GM21529 (cell line): ENCODE results near the gene PPP1R9A.
A peak's percentile ranks its signal among the peaks of the same experiment; 100 is the strongest.

Experiments used
- ATAC-seq: cut with Tn5 transposase; IDR thresholded peaks from one replicate; pipeline ENCODE4 v1.9.1; 2021; ENCODE audit not compliant: unreplicated experiment

PPP1R9A gene

DNA sequence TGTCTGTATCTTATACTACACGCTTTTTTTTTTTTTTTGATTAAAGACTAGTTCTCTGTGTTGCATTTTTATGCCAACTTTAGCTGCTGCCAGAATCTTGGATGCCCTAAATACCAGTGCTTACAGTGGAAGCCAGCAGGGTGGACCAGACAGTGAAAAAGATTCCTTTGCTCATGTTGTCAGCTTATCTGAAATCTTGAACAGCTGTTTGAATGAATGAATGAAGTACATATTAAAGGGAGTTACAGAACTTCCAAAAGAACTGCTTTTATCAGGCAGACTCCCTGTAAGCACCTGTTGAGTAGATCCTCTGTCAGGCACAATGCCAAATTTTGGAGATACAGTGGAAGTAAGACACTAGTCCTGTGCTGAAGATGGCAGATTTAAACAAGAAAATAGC lies 184.9 kb downstream of the PPP1R9A start:
- no peak for ATAC-seq

DNA sequence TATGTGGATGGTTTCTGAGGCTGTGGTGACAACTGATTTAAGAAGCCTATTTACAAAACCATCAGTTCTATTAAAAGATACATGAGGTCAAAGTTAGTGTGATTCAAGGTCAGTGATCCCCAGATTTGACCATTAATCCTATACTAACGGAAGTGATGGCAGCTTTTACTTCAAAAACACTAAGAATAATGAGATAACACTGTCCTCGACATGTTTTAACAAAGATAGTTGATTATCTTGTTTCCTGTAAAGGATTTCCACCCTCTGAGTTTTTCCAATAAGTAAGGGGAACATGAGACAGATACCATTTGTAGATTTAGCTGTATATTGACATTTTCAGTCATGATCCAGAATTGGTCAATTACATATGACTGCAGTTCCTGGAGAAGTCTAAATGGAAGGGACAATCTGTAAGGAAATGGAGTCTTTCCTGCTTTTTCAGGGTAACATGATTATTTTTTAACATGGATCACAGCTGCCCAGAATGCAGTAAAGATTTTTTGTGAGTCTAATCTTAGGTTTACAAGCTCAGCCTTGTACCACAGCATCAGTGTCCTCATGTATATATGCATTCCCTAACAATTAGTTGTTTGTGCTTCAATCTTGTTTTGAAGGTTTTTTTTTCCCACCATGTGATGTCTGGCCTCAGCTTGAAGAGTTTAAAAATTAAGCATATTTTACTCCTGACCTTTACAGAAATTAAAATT lies 188.0 kb downstream of the PPP1R9A start:
- ATAC-seq: no peak

DNA sequence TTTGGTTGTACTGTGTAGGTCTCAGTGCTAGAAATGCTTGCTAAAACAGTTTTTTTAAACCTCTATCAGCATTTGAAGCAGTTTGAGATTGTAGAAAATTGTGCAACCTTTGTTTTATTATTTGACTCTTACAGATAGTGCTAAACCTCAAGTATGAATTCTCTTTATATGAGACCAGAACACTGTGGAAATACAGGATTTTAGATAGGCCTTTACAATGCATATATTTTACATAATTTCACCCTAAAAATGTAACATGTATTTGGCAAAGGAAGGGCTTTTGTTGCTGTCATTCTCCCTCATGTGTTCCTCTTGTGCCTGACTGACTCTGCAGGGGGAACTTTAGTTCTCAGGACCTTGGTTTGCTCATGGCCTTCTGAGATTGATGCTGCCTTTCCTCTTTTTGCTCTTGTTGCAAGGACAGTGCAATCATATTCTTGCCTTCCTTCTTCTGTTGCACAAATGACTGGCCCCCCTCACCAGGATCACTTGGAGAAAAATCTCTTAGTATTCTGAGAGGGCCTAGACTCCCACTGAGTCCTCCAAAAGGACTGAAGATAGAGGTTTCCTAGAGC lies 188.7 kb downstream of the PPP1R9A start:
- ATAC-seq: no peak

DNA sequence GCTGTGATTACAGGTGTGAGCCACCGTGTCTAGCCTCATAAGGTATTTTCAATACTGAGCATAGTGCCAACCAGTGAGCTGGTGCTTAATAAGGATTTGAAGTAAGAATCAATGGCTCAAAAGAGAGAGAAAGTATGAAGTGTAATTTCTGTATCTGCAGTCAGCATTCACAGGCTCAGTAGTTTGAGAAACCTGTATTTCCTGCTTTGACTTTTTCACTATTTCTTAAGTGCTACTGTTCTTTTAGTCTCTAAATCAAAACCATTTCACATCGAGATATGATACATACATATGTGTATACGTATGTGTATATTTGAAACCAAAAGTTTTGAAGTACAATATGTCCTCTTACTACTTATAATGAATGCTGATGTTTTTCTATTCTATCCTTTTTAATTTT lies 189.9 kb downstream of the PPP1R9A start:
- ATAC-seq: no peak

DNA sequence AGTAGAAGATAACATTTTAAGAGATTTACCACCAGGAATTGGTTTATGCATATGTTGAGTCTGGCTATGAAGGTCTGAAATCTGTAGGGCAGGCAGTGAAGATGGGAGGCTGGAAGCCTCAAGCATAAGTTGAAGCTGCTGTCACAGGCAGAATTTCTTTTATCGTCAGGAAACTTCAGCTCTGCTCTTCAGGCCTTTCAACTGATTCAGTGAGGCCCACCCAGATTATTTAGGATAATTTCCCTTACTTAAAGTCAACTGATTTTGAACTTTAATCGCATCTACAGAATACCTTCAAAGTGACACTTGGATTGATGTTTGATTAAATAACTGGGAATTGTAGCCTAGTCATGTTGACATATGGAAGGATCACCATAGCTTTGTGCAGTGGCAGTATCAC lies 190.5 kb downstream of the PPP1R9A start:
- ATAC-seq: no peak

DNA sequence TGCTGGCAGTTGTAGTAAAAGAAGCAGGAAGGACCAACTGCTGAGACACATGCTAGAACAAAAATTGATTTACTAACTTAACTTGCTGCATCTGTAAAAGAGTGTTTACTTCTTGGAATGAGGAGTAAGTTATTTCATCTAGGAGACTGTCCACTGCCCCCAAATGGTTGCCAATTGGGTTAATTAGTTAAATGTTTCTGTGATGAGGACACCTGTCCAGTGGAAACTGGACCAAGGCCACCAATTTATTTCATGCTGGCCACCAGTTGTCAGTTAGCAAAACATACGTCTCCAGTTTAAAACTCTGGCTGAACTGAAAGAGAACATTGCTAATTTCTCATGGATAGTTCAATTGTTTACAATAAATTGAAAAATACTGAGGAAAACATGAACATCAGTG lies 191.7 kb downstream of the PPP1R9A start:
- no peak for ATAC-seq

DNA sequence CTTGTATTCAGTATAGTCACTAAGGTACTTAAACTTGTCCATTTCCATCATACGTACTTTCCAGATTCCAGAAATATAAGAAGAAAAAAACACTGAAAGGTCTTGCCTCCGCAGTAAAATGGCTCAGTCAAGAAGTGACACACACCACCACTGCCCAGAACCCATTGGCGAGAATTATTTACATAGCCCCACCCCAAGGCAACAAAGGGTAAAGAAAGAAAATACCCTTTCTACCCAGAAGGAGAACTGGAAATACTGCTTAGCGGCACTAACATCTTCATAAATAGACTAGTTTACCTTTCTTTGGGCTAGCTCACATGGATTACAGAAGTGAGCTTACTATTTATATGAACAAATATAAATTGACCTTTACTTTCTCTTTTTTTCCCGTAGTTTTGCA lies 194.0 kb downstream of the PPP1R9A start:
- no peak for ATAC-seq

DNA sequence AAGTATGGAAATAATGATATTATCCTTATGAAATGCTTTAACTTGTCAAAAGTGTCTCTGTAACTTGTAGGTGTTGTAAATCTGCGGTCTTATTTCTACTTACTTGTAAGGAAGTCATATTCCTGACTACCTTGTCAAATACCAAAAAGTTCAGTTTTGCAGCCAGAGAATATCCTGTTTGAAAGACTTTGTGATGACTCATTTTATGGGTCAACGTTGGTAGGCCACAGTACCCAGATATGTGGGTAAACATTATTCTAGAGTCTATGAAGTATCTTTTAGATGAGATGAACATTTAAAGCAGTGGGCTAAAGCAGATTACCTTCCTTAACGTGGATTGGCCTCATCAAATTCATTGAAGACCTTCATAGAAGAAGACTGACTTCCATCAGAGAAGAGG lies 195.3 kb downstream of the PPP1R9A start:
- no peak for ATAC-seq

DNA sequence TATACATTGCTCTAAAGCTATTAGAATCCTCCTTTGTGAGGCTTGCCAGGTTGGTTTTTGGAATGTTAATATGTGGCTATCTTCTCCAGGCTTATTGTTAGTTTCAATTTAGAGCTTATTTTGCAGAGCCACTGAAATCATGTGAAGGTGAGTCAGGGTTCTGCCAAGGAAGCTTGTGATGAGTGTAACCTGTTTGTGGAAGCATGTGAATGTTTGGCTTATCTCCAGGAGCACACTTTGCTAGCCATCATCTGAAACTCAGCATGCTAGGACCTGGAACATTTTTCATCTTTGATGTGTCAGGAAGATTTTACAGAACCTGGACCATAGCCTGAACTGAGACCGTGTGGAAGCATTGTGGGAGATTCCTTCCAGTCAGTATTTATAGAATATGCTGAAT lies 197.3 kb downstream of the PPP1R9A start:
- ATAC-seq: no peak

DNA sequence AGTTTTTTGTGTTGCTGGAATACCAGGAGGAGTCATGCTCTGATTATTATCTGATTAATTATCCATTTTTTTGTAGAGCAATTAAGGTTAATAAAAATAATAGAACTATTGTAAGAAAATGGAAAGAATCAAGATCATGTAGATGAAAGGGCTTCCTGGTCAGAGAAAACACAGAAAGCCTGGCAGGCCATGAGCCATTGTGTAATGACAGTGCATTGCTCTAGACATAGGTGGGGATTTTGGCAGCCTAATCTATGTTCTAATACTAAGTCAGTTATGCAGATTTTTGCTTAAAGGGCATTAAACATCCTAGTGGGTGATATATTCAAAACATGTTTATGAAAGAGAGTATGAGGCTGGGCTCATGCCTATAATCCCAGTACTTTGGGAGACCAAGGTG lies 198.2 kb downstream of the PPP1R9A start:
- ATAC-seq: no peak

DNA sequence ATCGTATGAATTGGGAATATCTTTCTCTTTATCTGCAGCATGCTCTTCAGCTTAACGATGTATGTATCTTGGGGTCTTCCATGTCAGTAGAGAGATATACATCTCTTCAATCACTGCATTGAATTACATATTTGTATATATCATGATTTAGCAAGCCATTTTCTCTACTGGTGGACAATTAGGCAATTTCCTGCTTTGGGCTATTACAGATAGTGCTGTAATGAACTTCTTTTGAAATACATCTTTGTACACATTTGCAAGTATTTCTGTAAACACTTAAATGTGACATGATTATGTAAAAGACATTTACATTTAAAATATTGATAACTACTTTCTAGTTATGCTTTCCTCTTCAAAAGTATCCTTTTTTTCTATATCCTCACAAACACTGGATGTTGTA lies 199.0 kb downstream of the PPP1R9A start:
- no peak for ATAC-seq

DNA sequence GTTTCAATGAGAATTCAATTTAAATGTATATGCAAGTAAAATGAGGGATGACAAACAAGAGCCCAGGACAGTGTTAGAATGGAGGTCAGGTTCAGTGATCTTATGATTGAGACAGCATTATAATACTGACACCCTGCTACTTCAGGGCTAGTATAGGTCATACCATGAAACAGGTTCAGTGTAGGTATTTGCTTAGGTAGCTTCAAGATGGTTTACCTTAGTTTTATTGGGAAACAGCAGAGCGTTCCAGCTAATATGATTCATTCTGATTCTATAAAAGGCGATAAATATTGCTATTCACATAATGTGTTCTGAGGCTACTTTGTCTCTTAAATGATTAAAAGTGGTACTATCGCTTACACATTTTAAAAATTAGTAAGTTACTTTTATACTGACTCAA lies 203.3 kb downstream of the PPP1R9A start:
- no peak for ATAC-seq

DNA sequence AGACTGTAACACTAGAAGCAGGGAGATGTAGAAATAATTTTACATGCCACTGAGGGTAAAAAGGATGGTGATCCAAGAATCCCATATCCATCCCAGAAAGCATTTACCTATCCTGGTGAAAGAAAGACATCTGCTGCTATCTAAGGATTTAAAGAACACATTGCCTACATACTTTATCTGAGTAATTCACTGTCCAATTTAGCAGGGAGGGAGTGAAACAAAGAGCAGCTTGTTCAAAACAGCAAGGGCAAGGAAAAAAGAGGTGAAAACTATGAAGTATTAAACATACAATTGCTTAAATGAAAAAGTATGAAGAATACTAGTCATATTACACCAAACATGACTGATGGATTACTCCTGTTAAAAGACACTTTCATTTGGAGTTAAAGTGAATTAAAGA lies 206.2 kb downstream of the PPP1R9A start:
- no peak for ATAC-seq

DNA sequence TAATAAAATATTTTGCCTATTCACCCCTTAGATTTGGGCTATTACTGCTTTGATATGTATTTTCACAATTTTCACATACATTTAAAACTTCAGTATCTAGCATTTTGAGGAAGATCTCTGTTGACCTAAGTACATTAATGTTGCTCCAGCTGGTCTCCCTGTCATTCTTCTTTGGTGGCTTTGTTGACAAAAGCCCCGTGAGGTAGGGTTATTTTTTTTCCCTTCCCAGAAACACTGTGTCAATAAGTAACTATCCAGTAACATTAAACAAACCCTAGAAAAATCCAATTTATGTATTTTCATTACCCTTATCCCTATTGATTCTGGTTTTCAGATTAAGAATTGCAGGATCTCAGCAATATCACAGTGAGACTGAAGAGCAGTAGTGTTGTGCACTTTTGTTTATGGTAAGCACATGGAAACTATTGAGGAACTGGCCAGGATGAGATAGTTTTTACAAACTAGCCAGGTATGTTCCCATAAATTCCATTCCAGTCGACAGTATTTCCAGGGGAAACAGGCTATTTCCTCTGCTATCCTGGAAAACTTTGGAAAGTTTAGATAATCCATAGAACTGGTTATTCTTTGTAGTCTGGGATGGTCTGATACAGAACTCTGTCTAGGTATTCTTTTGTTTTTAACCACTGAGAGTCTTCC lies 218.8 kb downstream of the PPP1R9A start:
- ATAC-seq: no peak

DNA sequence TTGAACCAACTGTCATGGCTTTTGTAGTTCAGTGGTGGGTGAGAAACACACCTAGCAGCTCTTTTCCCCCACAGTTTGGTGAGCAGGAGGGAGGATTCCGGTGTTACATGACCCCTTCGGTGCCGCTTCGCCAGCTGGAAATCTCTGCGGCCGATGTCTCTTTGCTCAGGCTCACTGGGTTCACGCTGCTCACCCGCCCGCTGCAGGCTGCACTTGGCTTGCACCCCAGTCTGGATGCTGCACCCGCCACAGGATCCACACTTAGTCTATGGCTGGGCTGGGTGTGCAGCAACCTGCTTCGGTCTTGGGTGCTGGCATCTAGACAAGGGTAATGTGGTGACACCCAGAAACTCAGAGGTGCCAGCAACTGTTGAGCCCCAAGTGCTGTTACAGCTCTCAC lies 225.1 kb downstream of the PPP1R9A start:
- ATAC-seq: no peak

DNA sequence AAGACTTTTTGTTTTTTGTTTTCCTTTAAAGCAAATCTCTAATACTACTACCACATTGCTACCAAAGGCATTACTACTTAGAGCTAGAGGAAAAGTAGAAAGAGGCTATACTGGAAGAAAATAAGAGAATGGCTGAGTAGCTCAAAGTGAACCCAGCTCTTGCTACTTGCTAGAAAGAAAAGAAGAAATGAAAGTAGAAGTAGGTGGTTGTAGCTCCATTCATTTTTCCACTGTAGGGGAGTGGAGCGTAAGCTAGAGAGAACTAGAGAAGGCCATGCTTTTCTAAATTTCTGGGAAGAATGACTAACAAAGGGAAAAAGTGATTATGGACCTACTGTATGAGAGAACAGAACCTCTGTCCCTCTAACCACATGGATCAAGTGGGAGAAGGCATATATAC lies 232.5 kb downstream of the PPP1R9A start:
- peak; percentile 48 for ATAC-seq

DNA sequence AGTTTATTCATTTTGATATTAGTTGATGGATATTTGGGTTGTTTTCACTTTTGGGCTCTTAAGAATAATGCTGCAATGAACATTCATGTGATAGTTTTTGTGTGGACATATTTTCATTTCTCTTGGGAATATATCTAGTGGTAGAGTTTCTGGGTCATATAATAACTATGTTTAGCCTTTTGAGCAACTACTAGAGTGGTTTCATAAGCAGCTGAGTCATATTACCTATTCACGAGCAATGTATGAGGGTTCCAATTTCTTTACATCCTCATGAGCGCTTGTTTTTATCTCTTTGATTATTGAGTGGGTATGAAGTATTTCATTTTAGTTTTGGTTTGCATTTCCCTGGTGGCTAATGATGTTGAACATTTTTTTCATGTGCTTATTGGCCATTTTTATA lies 234.4 kb downstream of the PPP1R9A start:
- no peak for ATAC-seq

DNA sequence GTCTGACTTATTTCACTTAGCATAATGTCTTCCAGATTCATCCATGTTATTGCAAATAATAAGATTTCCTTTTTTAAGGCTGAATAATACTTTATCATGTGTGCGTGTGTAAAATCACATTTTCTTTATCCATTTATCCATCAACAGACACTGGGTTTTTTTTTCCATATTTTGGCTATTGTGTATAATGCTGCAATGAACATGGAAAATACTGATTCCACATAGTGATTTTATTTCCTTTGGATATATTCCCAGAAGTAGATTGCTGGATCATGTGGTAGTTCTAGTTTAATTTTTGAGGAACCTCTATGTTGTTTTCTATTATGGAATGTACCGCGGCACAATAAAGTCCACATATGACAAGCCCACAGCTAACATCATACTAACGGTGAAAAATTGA lies 236.9 kb downstream of the PPP1R9A start:
- no peak for ATAC-seq

DNA sequence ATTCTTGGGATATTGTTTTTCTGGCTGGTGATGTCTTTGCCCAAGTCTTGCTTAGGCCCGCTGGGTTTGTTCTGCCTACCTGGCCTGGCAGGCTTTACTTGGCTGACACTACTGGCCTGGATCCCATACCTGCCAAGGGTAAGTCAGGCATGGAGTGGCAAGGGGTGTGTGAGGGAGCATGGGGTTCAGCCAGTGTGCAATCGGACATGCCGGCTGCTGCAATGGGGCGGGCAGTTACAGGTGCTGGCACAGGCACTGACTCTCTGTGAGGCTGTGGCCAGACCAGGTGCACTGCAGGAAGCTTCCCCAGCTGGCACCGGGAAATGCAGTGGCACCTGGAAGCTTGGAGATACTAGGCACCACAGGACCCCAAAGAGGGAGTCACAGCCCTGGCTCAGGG lies 248.6 kb downstream of the PPP1R9A start:
- ATAC-seq: no peak

DNA sequence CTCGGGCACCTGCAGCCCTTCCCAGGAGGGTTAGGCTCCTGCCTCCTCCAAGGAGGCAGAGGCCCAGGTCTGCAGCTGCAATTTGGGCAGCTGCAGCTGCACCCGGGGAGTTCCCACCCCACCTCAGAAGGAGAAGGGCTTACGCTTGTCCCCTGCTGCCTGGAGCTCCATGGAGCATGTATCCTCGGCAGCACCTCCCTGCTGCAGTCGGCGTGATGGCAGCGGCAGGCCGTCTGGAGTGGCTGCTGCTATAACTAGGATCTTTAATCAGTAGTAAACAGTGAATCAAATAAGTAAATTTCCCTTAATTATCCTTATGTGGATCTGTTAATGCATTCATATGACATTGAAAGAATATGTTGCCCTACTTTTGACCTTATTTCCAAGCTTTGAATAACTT lies 250.0 kb downstream of the PPP1R9A start:
- ATAC-seq: no peak

DNA sequence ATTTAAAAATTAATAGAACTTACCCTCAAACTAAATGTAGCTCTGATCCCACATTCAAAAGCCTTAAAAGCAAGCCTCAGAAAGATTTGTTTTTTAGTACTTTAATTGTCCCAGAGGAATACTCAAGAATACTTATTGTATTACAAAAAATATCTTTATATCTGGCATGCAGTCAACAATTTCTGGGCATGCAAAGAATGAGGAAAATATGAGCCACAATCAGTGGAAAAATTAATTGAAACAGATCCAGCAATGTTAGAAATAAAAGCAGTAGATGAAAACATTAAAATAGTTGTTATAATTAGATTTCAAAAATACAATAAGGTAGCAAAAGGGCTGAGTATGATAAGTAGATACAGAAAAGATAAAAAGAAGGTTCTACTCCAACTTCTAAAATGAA lies 262.3 kb downstream of the PPP1R9A start:
- no peak for ATAC-seq

DNA sequence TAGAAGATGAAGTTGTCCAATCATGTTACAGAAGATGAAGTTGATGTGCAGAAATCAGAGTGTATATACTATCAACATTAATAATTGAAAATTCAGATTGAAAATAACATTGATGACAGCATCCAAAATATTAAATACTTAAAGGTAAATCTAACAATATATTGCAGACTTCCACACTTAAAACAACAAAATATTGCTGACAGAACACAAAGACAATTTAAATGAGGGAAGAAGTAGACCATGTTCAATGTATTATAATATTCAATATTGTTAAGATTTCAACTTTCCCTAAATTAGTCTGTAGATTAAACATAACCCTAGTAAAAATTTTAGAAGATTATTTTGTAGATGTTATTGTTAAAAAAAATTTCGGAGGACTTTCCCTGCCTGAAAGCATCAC lies 265.0 kb downstream of the PPP1R9A start:
- ATAC-seq: no peak

DNA sequence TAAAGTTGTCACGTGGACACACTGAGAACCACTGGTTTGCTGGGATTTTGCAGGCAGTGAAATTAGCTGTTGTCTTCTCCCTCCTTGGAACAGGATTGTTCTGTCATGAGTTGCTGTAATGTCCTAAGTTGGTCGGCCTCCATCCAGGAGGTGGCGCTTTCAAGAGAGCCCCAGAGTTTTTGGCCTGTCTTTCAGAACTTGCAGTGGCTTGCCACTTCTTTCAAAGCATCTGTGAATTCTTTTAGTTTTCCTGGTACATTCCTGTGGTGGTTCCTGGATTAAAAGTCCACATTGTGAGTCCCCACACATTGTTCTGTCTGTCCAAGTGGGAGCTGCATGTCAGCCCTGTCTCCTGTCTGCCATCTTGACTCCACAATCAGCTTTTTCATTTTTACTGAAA lies 283.1 kb downstream of the PPP1R9A start:
- no peak for ATAC-seq
